ENCODE measurements around the gene PFN1. TPM values are rescaled to one million over a fixed set of nuclear protein-coding genes. Genes with fewer than 3 reads are reported as not detected.

Gene PFN1
- total RNA-seq, 1 experiment from 2014 or later = 1,213 TPM

DNA sequence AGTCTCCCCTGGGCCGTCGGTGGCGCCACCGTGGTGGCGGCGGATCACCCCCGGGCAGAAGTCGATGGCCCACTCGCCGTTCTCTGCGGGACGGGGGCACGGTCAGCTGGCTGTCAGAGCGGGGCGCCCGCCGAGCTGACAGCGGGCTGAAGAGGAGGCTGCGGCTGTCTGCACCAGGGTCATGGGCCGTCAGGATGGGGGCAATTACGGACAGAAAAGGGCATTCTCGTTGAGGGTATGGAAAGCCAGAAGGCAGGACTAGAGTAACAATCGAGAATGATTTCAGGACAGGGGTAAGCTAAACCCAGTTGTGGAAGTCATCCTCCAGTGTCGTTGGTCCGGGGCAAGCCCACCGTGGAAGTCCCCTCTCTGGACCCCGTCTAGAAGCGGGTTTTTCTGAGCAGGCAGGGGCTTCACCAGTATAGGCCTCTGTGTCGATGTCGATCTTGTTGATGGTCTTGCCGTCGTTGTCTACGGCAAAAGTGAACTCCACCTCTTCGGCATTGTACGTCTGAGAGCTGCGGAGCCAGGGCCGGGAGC is 47.2 kb downstream of the PFN1 start (continued):
- TF ChIP-seq, protein P1, sequence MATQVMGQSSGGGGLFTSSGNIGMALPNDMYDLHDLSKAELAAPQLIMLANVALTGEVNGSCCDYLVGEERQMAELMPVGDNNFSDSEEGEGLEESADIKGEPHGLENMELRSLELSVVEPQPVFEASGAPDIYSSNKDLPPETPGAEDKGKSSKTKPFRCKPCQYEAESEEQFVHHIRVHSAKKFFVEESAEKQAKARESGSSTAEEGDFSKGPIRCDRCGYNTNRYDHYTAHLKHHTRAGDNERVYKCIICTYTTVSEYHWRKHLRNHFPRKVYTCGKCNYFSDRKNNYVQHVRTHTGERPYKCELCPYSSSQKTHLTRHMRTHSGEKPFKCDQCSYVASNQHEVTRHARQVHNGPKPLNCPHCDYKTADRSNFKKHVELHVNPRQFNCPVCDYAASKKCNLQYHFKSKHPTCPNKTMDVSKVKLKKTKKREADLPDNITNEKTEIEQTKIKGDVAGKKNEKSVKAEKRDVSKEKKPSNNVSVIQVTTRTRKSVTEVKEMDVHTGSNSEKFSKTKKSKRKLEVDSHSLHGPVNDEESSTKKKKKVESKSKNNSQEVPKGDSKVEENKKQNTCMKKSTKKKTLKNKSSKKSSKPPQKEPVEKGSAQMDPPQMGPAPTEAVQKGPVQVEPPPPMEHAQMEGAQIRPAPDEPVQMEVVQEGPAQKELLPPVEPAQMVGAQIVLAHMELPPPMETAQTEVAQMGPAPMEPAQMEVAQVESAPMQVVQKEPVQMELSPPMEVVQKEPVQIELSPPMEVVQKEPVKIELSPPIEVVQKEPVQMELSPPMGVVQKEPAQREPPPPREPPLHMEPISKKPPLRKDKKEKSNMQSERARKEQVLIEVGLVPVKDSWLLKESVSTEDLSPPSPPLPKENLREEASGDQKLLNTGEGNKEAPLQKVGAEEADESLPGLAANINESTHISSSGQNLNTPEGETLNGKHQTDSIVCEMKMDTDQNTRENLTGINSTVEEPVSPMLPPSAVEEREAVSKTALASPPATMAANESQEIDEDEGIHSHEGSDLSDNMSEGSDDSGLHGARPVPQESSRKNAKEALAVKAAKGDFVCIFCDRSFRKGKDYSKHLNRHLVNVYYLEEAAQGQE (IDR thresholded peaks at IDR 0.05; ENCODE audit: low read depth) = no peak
- TF ChIP-seq EZH2phosphoT487 (IDR thresholded peaks at IDR 0.05; ENCODE audit: borderline replicate concordance) = no peak
- TF ChIP-seq CBX3 (IDR thresholded peaks at IDR 0.05; ENCODE audit: low read depth) = no peak
- TF ChIP-seq SIN3A (IDR thresholded peaks at IDR 0.05; ENCODE audit: low read depth) = no peak
- no peak for TF ChIP-seq JUND (IDR thresholded peaks at IDR 0.05)

DNA sequence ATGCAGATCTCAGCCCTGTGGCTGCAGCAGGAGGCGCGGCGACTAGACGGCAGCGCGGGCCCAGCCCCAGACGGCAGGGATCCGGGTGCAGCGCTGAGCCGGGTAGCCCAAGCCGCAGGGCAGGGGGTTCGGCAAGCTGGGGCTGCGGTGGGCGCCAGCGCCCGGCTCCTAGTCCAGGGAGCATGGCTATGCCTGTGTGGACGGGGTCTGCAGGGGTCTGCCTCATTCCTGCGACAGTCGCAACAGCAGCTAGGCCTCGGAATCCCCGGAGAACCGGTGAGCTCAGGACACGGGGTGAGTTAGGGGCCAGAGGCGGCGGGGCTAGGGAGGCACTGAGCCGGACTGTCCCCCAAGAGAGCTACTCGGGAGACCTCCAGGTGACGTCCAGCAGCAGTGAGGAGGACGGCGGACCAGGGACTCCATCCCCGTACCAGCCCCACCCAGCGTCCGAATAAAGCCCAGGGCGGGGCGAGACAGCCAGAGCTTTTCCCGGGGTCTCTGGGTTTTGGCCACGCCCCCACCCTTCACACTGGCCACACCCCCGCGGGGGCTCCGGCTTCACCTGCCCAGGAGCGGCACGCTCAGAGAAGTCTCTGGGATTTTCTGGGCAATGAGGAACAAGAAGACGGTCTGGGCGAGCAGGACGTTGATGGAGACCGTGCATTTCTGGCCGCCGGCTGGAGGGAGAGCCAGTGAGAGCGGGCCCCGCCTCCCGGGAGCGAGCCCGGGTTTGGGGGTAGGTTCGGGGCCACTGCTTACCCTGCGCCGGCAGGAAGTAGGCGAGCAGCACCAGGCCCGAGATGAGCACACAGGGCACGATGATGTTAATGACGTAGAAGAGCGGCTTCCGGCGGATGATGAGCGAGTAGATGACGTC is 47.9 kb downstream of the PFN1 start:
- Histone ChIP-seq H4K20me1 (ENCODE audit: insufficient read depth) (no peaks in the 10 kb centered on the region), H3K36me3 (ENCODE audit: control insufficient read depth in 1 of 2, insufficient read depth in 2 of 2, low read length in 2 of 2) (peaks cover 4 to 11% of the 10 kb centered on the region in 2 experiments; a peak in 3 of 4 replicates), H3K27ac (ENCODE audit: low read depth, low read length) (no peak overlapping the region), H2AFZ (ENCODE audit: low read depth, low read length, poor library complexity, severe bottlenecking) (no peak overlapping the region), H3K79me2 (ENCODE audit: insufficient read depth, low read length) (no peaks in the 10 kb centered on the region), H3K4me3 (replicated peaks in 1 of 2; ENCODE audit: low read depth in 1 of 2, low read length in 2 of 2) (no peak overlapping the region), H3K4me1 (ENCODE audit: control insufficient read depth in 1 of 2, insufficient read depth in 2 of 2, low read length in 2 of 2) (peaks cover 10 to 14% of the 10 kb centered on the region in 2 experiments), H3K9ac (ENCODE audit: low read length) (no peak overlapping the region), H3K27me3 (ENCODE audit: insufficient read depth, low read length) (no peaks in the 10 kb centered on the region), H3K9me2 (ENCODE audit: insufficient read depth) (no peaks in the 10 kb centered on the region), H3K9me3 (ENCODE audit: control insufficient read depth in 1 of 2, insufficient read depth in 1 of 2, low read depth in 1 of 2, low read length in 2 of 2) (no peaks in the 10 kb centered on the region), H3K4me2 (ENCODE audit: low read length) (no peak overlapping the region)
- ATAC-seq (no peak), DNase-seq (ENCODE audit: low read depth, low spot score) (no peak)
- BruUV-seq (replicated peaks) = no TSS peak
- CTCF ChIA-PET = interaction anchor here (1.0 kb wide), 1 partner anchor 110 kb away, joined by 3 read pairs; no protein-coding TSS in a partner anchor
- intact Hi-C loops (cut with micrococcal nuclease) = no loop called here
- TF ChIP-seq, protein P2, sequence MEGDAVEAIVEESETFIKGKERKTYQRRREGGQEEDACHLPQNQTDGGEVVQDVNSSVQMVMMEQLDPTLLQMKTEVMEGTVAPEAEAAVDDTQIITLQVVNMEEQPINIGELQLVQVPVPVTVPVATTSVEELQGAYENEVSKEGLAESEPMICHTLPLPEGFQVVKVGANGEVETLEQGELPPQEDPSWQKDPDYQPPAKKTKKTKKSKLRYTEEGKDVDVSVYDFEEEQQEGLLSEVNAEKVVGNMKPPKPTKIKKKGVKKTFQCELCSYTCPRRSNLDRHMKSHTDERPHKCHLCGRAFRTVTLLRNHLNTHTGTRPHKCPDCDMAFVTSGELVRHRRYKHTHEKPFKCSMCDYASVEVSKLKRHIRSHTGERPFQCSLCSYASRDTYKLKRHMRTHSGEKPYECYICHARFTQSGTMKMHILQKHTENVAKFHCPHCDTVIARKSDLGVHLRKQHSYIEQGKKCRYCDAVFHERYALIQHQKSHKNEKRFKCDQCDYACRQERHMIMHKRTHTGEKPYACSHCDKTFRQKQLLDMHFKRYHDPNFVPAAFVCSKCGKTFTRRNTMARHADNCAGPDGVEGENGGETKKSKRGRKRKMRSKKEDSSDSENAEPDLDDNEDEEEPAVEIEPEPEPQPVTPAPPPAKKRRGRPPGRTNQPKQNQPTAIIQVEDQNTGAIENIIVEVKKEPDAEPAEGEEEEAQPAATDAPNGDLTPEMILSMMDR (IDR thresholded peaks at IDR 0.05 in 2 of 3, conservative IDR thresholded peaks at IDR 0.05 in 1 of 3; ENCODE audit: borderline replicate concordance in 1 of 3, insufficient read depth in 1 of 3, low read depth in 2 of 3, low read length in 2 of 3) = no peak
- no peak for TF ChIP-seq SRF (IDR thresholded peaks at IDR 0.05; ENCODE audit: low read depth)
- RAD21 ChIA-PET (ENCODE audit: low non-redundant PET in 1 of 2, low total read pairs in 2 of 2, uncharacterized antibody in 2 of 2, unreplicated experiment in 2 of 2) = no interaction called here
- POLR2A ChIA-PET = no interaction called here

All from HCT116 (cell line).